ENCODE measurements around the gene SEC14L5.
"Not testable (repeated sequence)": the region's sequence is repeated elsewhere in the genome, so short reads cannot be mapped to it uniquely, and the experiment has no call there.

The SEC14L5 gene

GRCh38 chr16:5044011-5044540, 85.9 kb downstream of the SEC14L5 start:
- no peak for DNase-seq (ENCODE audit: low read depth)
- TF ChIP-seq CTCF (IDR thresholded peaks at IDR 0.05; ENCODE audit: control insufficient read depth, extremely low read depth, insufficient read depth), result no peak
- H3K4me3 ChIP-seq (ENCODE audit: low read depth, low read length), result no peak overlapping the region

- DNase-seq (ENCODE audit: low read depth), result not testable (repeated sequence)
Observed at GRCh38 chr16:5044581-5044980, 86.5 kb downstream of the SEC14L5 start.

GRCh38 chr16:5045499-5046115, 87.5 kb downstream of the SEC14L5 start:
- no peak for TF ChIP-seq CTCF (IDR thresholded peaks at IDR 0.05; ENCODE audit: control insufficient read depth, extremely low read depth, insufficient read depth)
- DNase-seq (ENCODE audit: low read depth), result no peak
- H3K4me3 ChIP-seq (ENCODE audit: low read depth, low read length), result no peak overlapping the region

More at GRCh38 chr16:5044581-5044980, 86.5 kb downstream of the SEC14L5 start:
- H3K4me3 ChIP-seq (ENCODE audit: low read depth, low read length), result not testable (repeated sequence)

- no peak for DNase-seq (ENCODE audit: low read depth)
- no peak for TF ChIP-seq CTCF (IDR thresholded peaks at IDR 0.05; ENCODE audit: control insufficient read depth, extremely low read depth, insufficient read depth)
- H3K4me3 ChIP-seq (ENCODE audit: low read depth, low read length), result no peak overlapping the region
Observed at GRCh38 chr16:5046914-5047313, 88.8 kb downstream of the SEC14L5 start.

GRCh38 chr16:5054876-5055865, 97.0 kb downstream of the SEC14L5 start:
- DNase-seq (ENCODE audit: low read depth), result no peak
- H3K4me3 ChIP-seq (ENCODE audit: low read depth, low read length), result no peak overlapping the region
- TF ChIP-seq CTCF (IDR thresholded peaks at IDR 0.05; ENCODE audit: control insufficient read depth, extremely low read depth, insufficient read depth), result no peak

GRCh38 chr16:5056352-5056751, 98.2 kb downstream of the SEC14L5 start:
- no peak for DNase-seq (ENCODE audit: low read depth)
- no peak overlapping the region for H3K4me3 ChIP-seq (ENCODE audit: low read depth, low read length)
- peak; percentile 40 for TF ChIP-seq CTCF (IDR thresholded peaks at IDR 0.05; ENCODE audit: control insufficient read depth, extremely low read depth, insufficient read depth)

- H3K4me3 ChIP-seq (ENCODE audit: low read depth, low read length), result no peak overlapping the region
- TF ChIP-seq CTCF (IDR thresholded peaks at IDR 0.05; ENCODE audit: control insufficient read depth, extremely low read depth, insufficient read depth), result no peak
- no peak for DNase-seq (ENCODE audit: low read depth)
Observed at GRCh38 chr16:5058476-5058875, 100.3 kb downstream of the SEC14L5 start.

Data from LNCaP clone FGC (cell line).